Measurements from ENCODE around the gene CAPZB.

CAPZB gene

GRCh38 chr1:19462781-19463503 is 22.4 kb downstream of the CAPZB start:
- peaks cover 63 to 70% of the 10 kb centered on the region in 2 experiments for H3K4me1 ChIP-seq (ENCODE audit: control insufficient read depth in 1 of 2, insufficient read depth in 1 of 2, low read depth in 1 of 2, low read length in 1 of 2)
- TF ChIP-seq CTCF (IDR thresholded peaks at IDR 0.05) = no peak
- peaks cover 15% of the 10 kb centered on the region for H3K36me3 ChIP-seq
- no peaks in the 10 kb centered on the region for H3K9me3 ChIP-seq
- H3K27ac ChIP-seq = peak overlapping the region; percentile 80
- H3K27me3 ChIP-seq = no peaks in the 10 kb centered on the region
- H3K4me3 ChIP-seq (ENCODE audit: low read depth in 1 of 2, low read length in 1 of 2) = no peak overlapping the region

GRCh38 chr1:19461220-19461554 is 24.2 kb downstream of the CAPZB start:
- H3K27me3 ChIP-seq = no peaks in the 10 kb centered on the region
- H3K27ac ChIP-seq = peak overlapping the region; percentile 11
- H3K4me3 ChIP-seq (ENCODE audit: low read depth in 1 of 2, low read length in 1 of 2) = no peak overlapping the region
- H3K9me3 ChIP-seq = no peaks in the 10 kb centered on the region
- peaks cover 72 to 76% of the 10 kb centered on the region in 2 experiments for H3K4me1 ChIP-seq (ENCODE audit: control insufficient read depth in 1 of 2, insufficient read depth in 1 of 2, low read depth in 1 of 2, low read length in 1 of 2)
- TF ChIP-seq CTCF (IDR thresholded peaks at IDR 0.05) = no peak
- H3K36me3 ChIP-seq = peaks cover 16% of the 10 kb centered on the region

- Histone ChIP-seq H3K27ac (peak overlapping the region; percentile 11), H3K36me3 (peaks cover 12% of the 10 kb centered on the region), H3K27me3 (no peaks in the 10 kb centered on the region), H3K4me1 (ENCODE audit: control insufficient read depth in 1 of 2, insufficient read depth in 1 of 2, low read depth in 1 of 2, low read length in 1 of 2) (peaks cover 72 to 81% of the 10 kb centered on the region in 2 experiments), H3K4me3 (ENCODE audit: low read depth in 1 of 2, low read length in 1 of 2) (no peak overlapping the region), H3K9me3 (no peaks in the 10 kb centered on the region)
- no peak for TF ChIP-seq CTCF (IDR thresholded peaks at IDR 0.05)
These were observed 24.7 kb downstream of the CAPZB start for GRCh38 chr1:19460535-19461219.

GRCh38 chr1:19458815-19459417 is 26.4 kb downstream of the CAPZB start:
- H3K27ac ChIP-seq = peak overlapping the region; percentile 79
- no peak overlapping the region for H3K4me3 ChIP-seq (ENCODE audit: low read depth in 1 of 2, low read length in 1 of 2)
- TF ChIP-seq CTCF (IDR thresholded peaks at IDR 0.05) = no peak
- H3K9me3 ChIP-seq = no peaks in the 10 kb centered on the region
- peaks cover 72 to 88% of the 10 kb centered on the region in 2 experiments for H3K4me1 ChIP-seq (ENCODE audit: control insufficient read depth in 1 of 2, insufficient read depth in 1 of 2, low read depth in 1 of 2, low read length in 1 of 2)
- H3K27me3 ChIP-seq = no peaks in the 10 kb centered on the region
- peaks cover 12% of the 10 kb centered on the region for H3K36me3 ChIP-seq

DNA sequence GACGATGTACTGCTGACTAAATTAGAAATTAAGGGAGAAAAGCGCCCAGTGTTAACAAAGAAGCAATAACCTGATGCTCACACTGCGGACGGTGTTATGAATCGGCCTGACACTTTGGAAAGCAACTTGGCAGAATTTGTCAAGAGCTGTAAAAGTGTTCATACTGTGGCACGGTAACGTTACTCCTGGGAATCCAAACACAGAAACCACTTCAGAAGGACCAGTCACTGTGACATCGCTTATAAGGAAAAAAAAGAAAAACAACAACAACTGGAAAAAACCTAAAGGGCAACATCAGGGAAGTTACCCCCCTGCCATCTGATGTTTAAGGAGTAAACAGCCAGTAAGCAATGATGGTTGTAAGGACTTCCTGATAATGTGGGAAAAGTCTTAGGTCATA is 27.7 kb downstream of the CAPZB start:
- Histone ChIP-seq H3K27me3 (no peaks in the 10 kb centered on the region), H3K36me3 (peaks cover 12% of the 10 kb centered on the region), H3K9me3 (no peaks in the 10 kb centered on the region), H3K4me3 (ENCODE audit: low read depth in 1 of 2, low read length in 1 of 2) (no peak overlapping the region), H3K27ac (peak overlapping the region; percentile 79), H3K4me1 (ENCODE audit: control insufficient read depth in 1 of 2, insufficient read depth in 1 of 2, low read depth in 1 of 2, low read length in 1 of 2) (peaks cover 65 to 85% of the 10 kb centered on the region in 2 experiments)
- no peak for TF ChIP-seq CTCF (IDR thresholded peaks at IDR 0.05)

Data from neutrophil (primary cell).